ENCODE data around the gene ROR2. TPM values are rescaled to one million over a fixed set of nuclear protein-coding genes. Genes with fewer than 3 reads are reported as not detected.
"Not testable (repeated sequence)": the region's sequence is repeated elsewhere in the genome, so short reads cannot be mapped to it uniquely, and the experiment has no call there.

Gene ROR2
- total and polyA plus RNA-seq, 11 donors, result 0.18 to 9.0 (median 0.49) TPM

- intact Hi-C loops (cut with DNase I), result no loop called here
- peaks cover 0 to 8% (median 0%) of the 10 kb centered on the region in 12 donors for H3K4me1 ChIP-seq
- H3K36me3 ChIP-seq, result no peaks in the 10 kb centered on the region
- no peaks in the 10 kb centered on the region for H3K9me3 ChIP-seq
- TF ChIP-seq CTCF (IDR thresholded peaks at IDR 0.05) (no peak), POLR2A (IDR thresholded peaks at IDR 0.05) (no peak)
- no peak overlapping the region for H3K27ac ChIP-seq
- DNase-seq (no peak), ATAC-seq (no peak)
- 76 to 83% (median 83%) methylated on average over 2 of the region's 2 CpGs for WGBS, 4 donors
- peaks cover 0 to 4% (median 0%) of the 10 kb centered on the region in 9 donors for H3K27me3 ChIP-seq
- no peak overlapping the region for H3K4me3 ChIP-seq
Observed at GRCh38 chr9:91913096-91913495, 36.9 kb downstream of the ROR2 start.

GRCh38 chr9:91911657-91912056, 38.4 kb downstream of the ROR2 start:
- H3K27ac ChIP-seq, result no peak overlapping the region
- intact Hi-C loops (cut with DNase I), result no loop called here
- DNase-seq, result no peak

GRCh38 chr9:91909256-91909655, 40.8 kb downstream of the ROR2 start:
- ATAC-seq; H3K9me3 ChIP-seq; intact Hi-C loops (cut with DNase I); H3K4me3 ChIP-seq; H3K27me3 ChIP-seq; DNase-seq; H3K36me3 ChIP-seq; H3K27ac ChIP-seq: not testable (repeated sequence)
- H3K4me1 ChIP-seq, result peaks cover 0 to 14% (median 0%) of the 10 kb centered on the region in 12 donors
- WGBS, 4 donors, result 81 to 91% (median 90%) methylated on average over 3 of the region's 3 CpGs

More at GRCh38 chr9:91911657-91912056, 38.4 kb downstream of the ROR2 start:
- Histone ChIP-seq H3K36me3 (no peaks in the 10 kb centered on the region), H3K4me1 (peaks cover 0 to 14% (median 0%) of the 10 kb centered on the region in 12 donors), H3K27me3 (peaks cover 0 to 7% (median 0%) of the 10 kb centered on the region in 9 donors), H3K4me3 (no peak overlapping the region), H3K9me3 (no peaks in the 10 kb centered on the region)
- ATAC-seq, result no peak
- 56 to 70% (median 64%) methylated on average over 2 of the region's 2 CpGs for WGBS, 4 donors
- TF ChIP-seq CTCF (IDR thresholded peaks at IDR 0.05) (no peak), POLR2A (IDR thresholded peaks at IDR 0.05) (no peak)

GRCh38 chr9:91908746-91909145, 41.3 kb downstream of the ROR2 start:
- intact Hi-C loops (cut with DNase I), result no loop called here

More at GRCh38 chr9:91908746-91909145, 41.3 kb downstream of the ROR2 start:
- peaks cover 0 to 17% (median 0%) of the 10 kb centered on the region in 12 donors for H3K4me1 ChIP-seq
- 65 to 74% (median 71%) methylated on average over 4 of the region's 4 CpGs for WGBS, 4 donors
- no peak for TF ChIP-seq POLR2A (IDR thresholded peaks at IDR 0.05)
- TF ChIP-seq CTCF (IDR thresholded peaks at IDR 0.05), result no peak
- H3K27me3 ChIP-seq, result peaks cover 0 to 7% (median 0%) of the 10 kb centered on the region in 9 donors
- no peaks in the 10 kb centered on the region for H3K36me3 ChIP-seq
- no peak overlapping the region for H3K27ac ChIP-seq
- no peak overlapping the region for H3K4me3 ChIP-seq
- ATAC-seq (no peak), DNase-seq (no peak)
- H3K9me3 ChIP-seq, result no peaks in the 10 kb centered on the region

Data from heart left ventricle (tissue), 16 donors.